Lung (tissue), 12 donors: ENCODE results near the gene CTSE. TPM values are rescaled to one million over a fixed set of nuclear protein-coding genes. Genes with fewer than 3 reads are reported as not detected.

Experiments used
- ATAC-seq: fragments of 200-7000 bp; cut with Tn5 transposase; one replicate; pipeline ENCODE4 v1.9.1; 2020; ENCODE audit warnings: moderate number of reproducible peaks; ENCODE audit not compliant: insufficient read depth, low FRiP score
- DNase-seq, 3 donors: peaks; one replicate each; pipeline ENCODE4 v3.0.0-alpha.2; 2013 to 2017
- H3K27ac ChIP-seq, 2 donors: one replicate each; pipeline ENCODE4 v1.5.1; 2013; ENCODE audit warnings: mild to moderate bottlenecking in 2 of 2, moderate library complexity in 2 of 2, control low read depth in 1 of 2, inconsistent platforms in 1 of 2, low read depth in 1 of 2, low read length in 1 of 2
- H3K27me3 ChIP-seq, 3 donors: one replicate each; pipeline ENCODE4 v1.5.1; 2013; ENCODE audit warnings: low read length in 2 of 3; ENCODE audit not compliant: control insufficient read depth in 3 of 3, insufficient read depth in 3 of 3
- H3K36me3 ChIP-seq, 4 donors: one replicate each; pipeline ENCODE4 v1.5.1; 2013; ENCODE audit warnings: low read length in 4 of 4, mild to moderate bottlenecking in 1 of 4, moderate library complexity in 1 of 4; ENCODE audit not compliant: control insufficient read depth in 4 of 4, insufficient read depth in 4 of 4
- H3K4me1 ChIP-seq, 5 donors: one replicate each; pipeline ENCODE4 v1.5.1; 2013; ENCODE audit warnings: low read length in 5 of 5, mild to moderate bottlenecking in 2 of 5, moderate library complexity in 1 of 5; ENCODE audit not compliant: control insufficient read depth in 5 of 5, insufficient read depth in 5 of 5
- H3K4me3 ChIP-seq: one replicate; pipeline ENCODE4 v1.5.1; 2013; ENCODE audit warnings: mild to moderate bottlenecking, control low read depth, moderate library complexity
- H3K9ac ChIP-seq, 2 donors: one replicate each; pipeline ENCODE4 v1.5.1; 2013; ENCODE audit warnings: low read length in 2 of 2, control low read depth in 1 of 2; ENCODE audit not compliant: insufficient read depth in 1 of 2
- H3K9me3 ChIP-seq, 4 donors: one replicate each; pipeline ENCODE4 v1.5.1; 2013; ENCODE audit warnings: low read length in 3 of 4, mild to moderate bottlenecking in 1 of 4, moderate library complexity in 1 of 4; ENCODE audit not compliant: control insufficient read depth in 4 of 4, insufficient read depth in 3 of 4
- CTCF ChIP-seq: IDR thresholded peaks from 2 replicates; pipeline ENCODE4 v1.5.1; 2012; ENCODE audit warnings: mild to moderate bottlenecking; ENCODE audit errors: control extremely low read depth, extremely low read depth
- WGBS, 2 donors: extraction: QIAGEN DNeasy Blood & Tissue Kit; methylation state at CpG; one replicate each; pipeline ENCODE4 v1.1.7; 2013; 5-methylcytosine and 5-hydroxymethylcytosine counted together
- polyA plus RNA-seq, 2 donors: library from polyadenylated mRNA; stranded (reverse); fragments of 200-250 nt; gene quantifications; one replicate each; pipeline ENCODE4 v1.2.1, GENCODE V29; 2013
- total RNA-seq, 2 donors: library from RNA; depleted of rRNA in 1 of 2; stranded (reverse); fragments of >200 nt in 1 of 2; gene quantifications; one replicate each; pipeline ENCODE4 v1.2.1, GENCODE V29; 2014 to 2021
- donor health status: control.
- donor health status: control.
- donor health status: Bipolar disorder and iron deficiency.
- donor health status: healthy.
- donor health status: DM: yes; HTN: yes; CAD: no.

Gene CTSE
- total and polyA plus RNA-seq, 4 donors: 14.6 to 189 (median 95.7) TPM

- DNase-seq (no peak), ATAC-seq (no peak)
- H3K9me3 ChIP-seq: no peaks in the 10 kb centered on the region
- no peak overlapping the region for H3K4me3 ChIP-seq
- no peaks in the 10 kb centered on the region for H3K36me3 ChIP-seq
- no peaks in the 10 kb centered on the region for H3K27me3 ChIP-seq
- TF ChIP-seq CTCF: no peak
- H3K9ac ChIP-seq: no peak overlapping the region
- peaks cover 0 to 14% (median 0%) of the 10 kb centered on the region in 5 donors for H3K4me1 ChIP-seq
- no peak overlapping the region for H3K27ac ChIP-seq
- 89 to 92% methylated on average over 2 of the region's 2 CpGs for WGBS, 2 donors
Observed at GRCh38 chr1:205990226-205990625, 33.5 kb downstream of the CTSE start.

GRCh38 chr1:205989786-205990185 lies 33.9 kb downstream of the CTSE start:
- DNase-seq (no peak), ATAC-seq (no peak)
- H3K27me3 ChIP-seq: no peaks in the 10 kb centered on the region
- no peak overlapping the region for H3K9ac ChIP-seq
- no peak overlapping the region for H3K27ac ChIP-seq
- H3K9me3 ChIP-seq: no peaks in the 10 kb centered on the region
- no peaks in the 10 kb centered on the region for H3K36me3 ChIP-seq
- TF ChIP-seq CTCF: no peak
- H3K4me1 ChIP-seq: peaks cover 0 to 14% (median 0%) of the 10 kb centered on the region in 5 donors
- H3K4me3 ChIP-seq: no peak overlapping the region
- WGBS, 2 donors: 67 to 72% methylated on average over 5 of the region's 5 CpGs

DNA sequence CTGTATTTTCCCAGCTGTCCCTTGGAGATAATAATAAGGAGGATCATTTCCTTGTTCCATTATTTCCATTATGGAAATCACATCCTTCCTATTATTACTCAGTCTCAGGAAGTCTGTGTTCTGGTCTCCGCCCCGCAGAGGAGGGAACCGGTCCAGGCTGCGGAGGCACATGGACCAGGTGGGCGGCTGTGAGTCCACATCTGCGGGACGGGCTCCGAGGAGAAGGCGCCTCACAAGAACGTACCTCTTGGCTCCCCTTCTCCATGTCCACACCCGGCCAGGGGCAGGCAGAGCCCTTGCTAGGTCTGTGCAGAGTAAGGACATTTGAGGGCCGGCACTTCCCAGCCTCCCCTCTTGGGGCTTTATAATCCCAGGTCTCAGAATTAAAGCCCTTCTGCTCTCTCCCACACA lies 35.1 kb downstream of the CTSE start:
- Histone ChIP-seq H3K4me1 (peaks cover 0 to 9% (median 0%) of the 10 kb centered on the region in 5 donors), H3K9ac (no peak overlapping the region), H3K27me3 (no peaks in the 10 kb centered on the region), H3K4me3 (no peak overlapping the region), H3K36me3 (no peaks in the 10 kb centered on the region), H3K27ac (no peak overlapping the region), H3K9me3 (no peaks in the 10 kb centered on the region)
- 71 to 93% methylated on average over 12 of the region's 12 CpGs for WGBS, 2 donors
- ATAC-seq (no peak), DNase-seq (no peak)
- no peak for TF ChIP-seq CTCF

GRCh38 chr1:205986861-205987260 lies 36.8 kb downstream of the CTSE start:
- WGBS, 2 donors: 61 to 85% methylated on average over 2 of the region's 2 CpGs
- Histone ChIP-seq H3K36me3 (no peaks in the 10 kb centered on the region), H3K4me3 (no peak overlapping the region), H3K4me1 (peaks cover 0 to 9% (median 0%) of the 10 kb centered on the region in 5 donors), H3K27me3 (no peaks in the 10 kb centered on the region), H3K9me3 (no peaks in the 10 kb centered on the region), H3K27ac (no peak overlapping the region), H3K9ac (no peak overlapping the region)
- no peak for ATAC-seq
- no peak for DNase-seq
- TF ChIP-seq CTCF: no peak
